GM18867 (cell line): ENCODE results near the gene MCOLN1.

Source experiments
- ATAC-seq: cut with Tn5 transposase; IDR thresholded peaks from one replicate; pipeline ENCODE4 v1.9.1; 2021; ENCODE audit warnings: mild to moderate bottlenecking, moderate library complexity; ENCODE audit not compliant: unreplicated experiment

Gene MCOLN1

DNA sequence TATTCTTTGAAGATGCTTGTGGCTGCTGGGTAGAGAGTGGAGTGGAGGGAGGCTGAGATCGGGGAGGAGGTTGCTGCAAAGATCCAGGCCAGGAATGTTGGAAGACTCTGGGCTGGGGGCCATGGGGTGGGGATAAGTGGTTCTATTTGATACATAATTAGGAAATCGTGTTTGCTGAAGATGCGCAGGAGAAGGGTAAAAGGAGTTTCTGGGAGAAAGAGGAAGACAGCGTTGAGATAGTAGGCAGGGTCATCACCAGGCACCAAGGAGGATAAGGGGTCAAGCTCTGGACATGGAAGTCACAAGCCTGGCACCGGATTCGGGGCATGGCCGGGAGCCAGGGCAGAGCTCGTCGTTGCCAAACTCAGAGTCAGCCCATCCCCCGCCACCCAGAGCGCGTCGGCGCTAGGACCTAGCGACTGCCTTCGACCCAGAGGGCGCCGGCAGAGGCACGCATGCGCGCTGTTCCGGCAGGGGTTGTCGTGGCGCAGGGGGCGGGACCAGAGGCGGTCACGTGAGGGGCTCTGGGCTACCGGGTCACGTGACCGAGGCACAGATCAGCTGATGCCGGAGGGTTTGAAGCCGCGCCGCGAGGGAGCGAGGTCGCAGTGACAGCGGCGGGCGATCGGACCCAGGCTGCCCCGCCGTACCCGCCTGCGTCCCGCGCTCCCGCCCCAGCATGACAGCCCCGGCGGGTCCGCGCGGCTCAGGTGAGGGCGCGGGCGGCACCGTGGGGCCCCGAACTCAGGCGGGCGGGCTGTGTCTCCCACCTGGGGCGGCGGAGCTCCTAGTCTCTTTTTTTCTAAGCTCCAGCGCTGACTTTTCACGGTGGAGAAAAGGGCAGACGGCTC is at the start of gene MCOLN1:
MCOLN1 (plus strand) TSS at position 553 of the 851 bp plus-strand sequence; CDS start at position 680, 127 bp downstream.
- ATAC-seq = peak; percentile 84

- no peak for ATAC-seq
Observed at GRCh38 chr19:7475665-7476064, 46.8 kb upstream of the MCOLN1 start.

GRCh38 chr19:7476241-7476640 is 46.2 kb upstream of the MCOLN1 start:
- no peak for ATAC-seq

- no peak for ATAC-seq
Observed at GRCh38 chr19:7476777-7477494, 45.5 kb upstream of the MCOLN1 start.

DNA sequence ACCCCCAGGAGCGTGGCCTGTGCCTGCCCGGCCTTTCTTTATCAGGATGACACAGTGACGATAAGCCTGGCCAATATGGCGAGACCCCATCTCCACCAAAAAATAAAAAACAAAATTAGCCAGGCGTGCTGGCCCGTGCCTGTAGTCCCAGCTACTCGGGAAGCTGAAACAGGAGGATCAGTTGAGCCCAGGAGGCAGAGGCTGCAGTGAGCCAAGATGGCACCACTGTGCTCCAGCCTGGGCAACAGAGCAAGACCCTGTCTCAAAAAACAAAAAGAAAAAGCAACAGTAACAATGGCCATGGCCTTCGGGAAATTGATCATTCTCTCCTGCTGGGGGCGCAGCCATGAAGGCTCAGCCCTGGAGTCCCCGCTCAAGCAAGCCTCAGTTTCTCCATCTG is 44.7 kb upstream of the MCOLN1 start:
- no peak for ATAC-seq

GRCh38 chr19:7478173-7478842 is 44.1 kb upstream of the MCOLN1 start:
- ATAC-seq = no peak

GRCh38 chr19:7478843-7479227 is 43.6 kb upstream of the MCOLN1 start:
- no peak for ATAC-seq

DNA sequence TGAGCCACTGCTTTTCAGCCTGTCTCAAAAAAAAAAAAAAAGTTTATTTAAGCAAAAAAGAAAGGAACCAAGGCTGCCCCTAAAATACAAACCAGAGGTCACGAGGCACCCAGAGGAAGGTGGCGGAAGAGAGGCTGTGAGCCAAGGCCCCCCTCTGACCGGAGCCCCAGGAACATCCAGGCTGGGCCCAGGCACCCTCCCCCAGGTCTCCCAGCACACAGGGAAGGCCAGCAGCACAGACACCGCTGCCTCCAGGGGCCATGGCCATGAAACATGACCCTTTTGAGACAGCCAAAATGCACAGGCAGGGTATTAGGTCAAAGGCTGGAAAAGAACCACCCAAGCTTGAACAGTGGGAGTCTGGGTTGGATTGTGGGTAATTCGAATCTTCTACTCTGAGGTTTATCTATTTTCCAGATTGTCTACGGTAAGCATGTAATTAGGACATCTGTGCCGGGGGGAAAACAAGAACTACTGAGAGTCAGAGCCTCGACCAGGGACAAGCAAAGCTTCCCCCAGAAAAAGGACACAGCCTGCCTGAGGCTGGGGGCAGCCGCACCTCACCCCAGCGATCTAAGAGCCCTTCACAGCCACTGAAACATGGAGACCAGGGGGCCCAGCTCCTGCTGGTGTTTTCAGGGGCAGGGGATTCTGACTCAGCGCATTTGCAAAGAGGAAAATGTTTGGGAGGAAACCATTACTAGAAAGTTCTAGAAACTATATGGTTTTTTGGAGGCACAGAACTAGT is 42.0 kb upstream of the MCOLN1 start:
- ATAC-seq = no peak

- ATAC-seq = no peak
Observed at GRCh38 chr19:7480970-7481255, 41.5 kb upstream of the MCOLN1 start.

DNA sequence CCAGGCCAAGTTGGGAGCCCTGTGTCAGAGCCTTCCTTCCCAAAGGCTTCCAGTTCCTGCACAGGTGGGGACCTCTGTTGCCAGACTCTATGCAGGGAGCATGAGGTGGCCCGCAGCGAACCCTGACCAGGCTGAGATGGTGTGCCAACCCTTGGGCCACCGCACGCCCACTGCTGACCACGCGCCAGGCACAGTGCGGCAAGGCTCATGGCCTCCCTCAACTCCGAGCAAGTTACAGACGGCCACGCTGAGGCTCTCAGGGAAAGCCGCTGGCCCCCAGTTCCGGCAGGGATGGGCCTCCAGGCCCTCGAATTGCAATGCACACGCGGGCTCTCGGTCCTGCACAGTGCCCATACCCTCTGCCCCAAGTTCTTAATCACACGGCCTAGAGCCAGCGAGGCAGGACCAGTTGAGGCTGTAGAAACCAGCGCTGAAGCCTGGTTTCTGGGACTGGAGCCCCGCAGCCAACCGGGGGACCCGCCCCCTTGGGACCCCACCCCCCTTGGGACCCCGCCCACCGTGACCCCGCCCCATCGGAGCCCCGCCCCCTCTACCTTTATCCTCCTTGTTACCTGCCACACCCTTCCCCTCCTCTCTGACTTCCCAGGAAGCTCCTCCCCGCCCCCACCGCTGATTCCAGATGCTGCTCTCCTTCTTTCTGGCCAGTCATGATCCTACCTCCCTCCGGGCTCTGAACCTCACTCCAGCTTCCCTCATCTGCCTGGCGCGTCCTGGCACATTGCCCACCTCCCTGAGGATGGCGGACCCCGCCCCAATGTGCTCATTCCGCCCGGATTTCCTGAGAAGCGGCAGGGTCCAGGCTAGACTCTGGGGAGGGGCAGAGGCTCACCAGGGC is 39.6 kb upstream of the MCOLN1 start:
- no peak for ATAC-seq

DNA sequence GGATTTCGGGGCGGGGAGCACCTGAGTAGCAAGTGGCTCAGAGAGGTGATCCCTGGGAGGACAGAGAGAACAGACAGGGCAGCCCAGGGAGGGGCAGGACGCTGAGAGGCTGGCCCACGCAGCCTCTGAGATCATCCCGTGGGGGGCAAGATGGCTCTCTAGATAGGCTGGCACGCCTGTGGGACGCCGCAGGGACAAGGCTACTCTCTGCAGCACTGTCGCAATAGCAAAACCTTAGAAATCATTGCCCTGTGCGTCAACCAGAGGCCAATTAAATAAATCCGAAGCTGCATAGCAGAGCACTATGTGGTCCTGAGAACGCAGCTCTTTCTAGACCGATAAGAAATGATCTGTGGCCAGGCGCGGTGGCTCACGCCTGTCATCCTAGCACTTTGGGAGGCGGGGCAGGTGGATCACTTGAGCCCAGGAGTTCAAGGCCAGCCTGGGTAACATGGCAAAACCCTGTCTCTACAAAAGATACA is 38.7 kb upstream of the MCOLN1 start:
- no peak for ATAC-seq

GRCh38 chr19:7486923-7487322 is 35.5 kb upstream of the MCOLN1 start:
- no peak for ATAC-seq

DNA sequence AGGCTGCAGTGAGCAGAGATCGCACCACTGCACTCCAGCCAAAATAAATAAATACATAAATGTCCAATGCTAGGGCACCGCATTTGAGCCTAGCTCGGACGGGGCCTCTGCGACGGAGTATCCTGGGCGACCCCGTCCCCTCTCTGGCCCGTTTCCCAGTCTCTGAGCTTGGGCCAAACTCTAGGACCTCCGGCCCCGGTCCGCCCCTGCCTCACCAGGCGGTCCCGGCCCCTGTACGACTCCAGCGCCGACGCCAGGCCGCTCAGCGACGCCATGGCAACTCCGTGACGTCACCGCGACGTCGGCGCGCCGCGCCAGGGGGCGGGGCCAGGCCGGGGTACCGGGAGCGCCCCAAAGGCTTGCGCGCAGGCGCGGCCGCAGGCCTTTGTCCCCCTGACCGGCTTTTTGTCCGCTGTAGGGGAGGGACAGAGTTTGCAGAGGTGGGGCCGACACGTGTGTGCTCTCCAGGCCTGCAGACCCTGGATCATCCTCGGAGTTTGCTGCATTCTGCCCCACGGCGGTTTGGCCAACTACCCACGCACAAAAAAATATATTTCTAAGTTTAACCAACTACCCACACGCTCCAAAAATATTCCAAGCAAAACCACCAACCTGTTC is 33.6 kb upstream of the MCOLN1 start, which contains the start of gene PEX11G:
PEX11G (minus strand) TSS at position 300 of the 618 bp plus-strand sequence; CDS start at position 275, 25 bp downstream.
- peak; percentile 81 for ATAC-seq

- no peak for ATAC-seq
Observed at GRCh38 chr19:7489609-7490044, 32.8 kb upstream of the MCOLN1 start.

- ATAC-seq = no peak
Observed at GRCh38 chr19:7492142-7492541, 30.3 kb upstream of the MCOLN1 start.

GRCh38 chr19:7492558-7492957 is 29.9 kb upstream of the MCOLN1 start:
- no peak for ATAC-seq

- ATAC-seq = no peak
Observed at GRCh38 chr19:7494416-7495098, 27.9 kb upstream of the MCOLN1 start.

DNA sequence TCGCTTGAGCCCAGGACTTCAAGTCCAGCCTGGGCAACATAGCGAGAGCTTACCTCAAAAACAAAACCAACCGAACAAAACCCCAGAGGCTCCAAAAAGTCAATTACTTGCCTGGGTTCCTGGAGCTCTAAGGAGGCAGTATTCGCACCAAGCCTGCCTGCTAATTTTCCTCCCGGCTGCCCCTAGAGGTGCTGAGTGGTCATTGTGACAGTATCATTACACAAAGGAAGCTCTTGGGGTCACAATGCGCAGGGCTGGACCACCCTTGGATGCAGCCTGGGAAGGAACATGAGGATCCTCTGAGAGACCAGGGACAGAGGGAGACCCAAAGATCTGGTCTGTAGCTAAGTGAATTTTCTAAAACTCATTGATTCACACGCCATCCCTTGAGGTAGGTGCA is 25.1 kb upstream of the MCOLN1 start:
- no peak for ATAC-seq
